T-helper 22 cell (primary cell): ENCODE results near the gene PROSER3.

Source experiments
- DNase-seq: peaks from one replicate; pipeline ENCODE4 v3.0.0-alpha.2; 2020; ENCODE audit warnings: low read depth

The PROSER3 gene

DNA sequence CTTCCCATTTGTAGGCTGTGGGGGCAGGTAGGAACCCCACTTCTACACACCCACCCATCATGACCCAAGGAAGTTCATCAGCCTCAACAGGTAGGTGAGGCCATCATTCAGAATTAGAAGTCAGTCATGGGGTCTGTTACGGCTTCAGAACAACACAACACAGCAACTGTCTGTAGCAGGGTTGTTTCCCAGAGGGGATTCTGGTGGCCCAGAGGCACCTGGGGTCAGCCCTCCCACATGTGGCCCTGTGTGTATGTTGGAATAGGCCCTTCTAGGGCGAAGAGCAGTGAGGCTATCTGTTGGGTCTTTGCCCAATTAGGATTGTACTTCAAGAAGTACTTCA is 19.1 kb upstream of the PROSER3 start:
- no peak for DNase-seq

DNA sequence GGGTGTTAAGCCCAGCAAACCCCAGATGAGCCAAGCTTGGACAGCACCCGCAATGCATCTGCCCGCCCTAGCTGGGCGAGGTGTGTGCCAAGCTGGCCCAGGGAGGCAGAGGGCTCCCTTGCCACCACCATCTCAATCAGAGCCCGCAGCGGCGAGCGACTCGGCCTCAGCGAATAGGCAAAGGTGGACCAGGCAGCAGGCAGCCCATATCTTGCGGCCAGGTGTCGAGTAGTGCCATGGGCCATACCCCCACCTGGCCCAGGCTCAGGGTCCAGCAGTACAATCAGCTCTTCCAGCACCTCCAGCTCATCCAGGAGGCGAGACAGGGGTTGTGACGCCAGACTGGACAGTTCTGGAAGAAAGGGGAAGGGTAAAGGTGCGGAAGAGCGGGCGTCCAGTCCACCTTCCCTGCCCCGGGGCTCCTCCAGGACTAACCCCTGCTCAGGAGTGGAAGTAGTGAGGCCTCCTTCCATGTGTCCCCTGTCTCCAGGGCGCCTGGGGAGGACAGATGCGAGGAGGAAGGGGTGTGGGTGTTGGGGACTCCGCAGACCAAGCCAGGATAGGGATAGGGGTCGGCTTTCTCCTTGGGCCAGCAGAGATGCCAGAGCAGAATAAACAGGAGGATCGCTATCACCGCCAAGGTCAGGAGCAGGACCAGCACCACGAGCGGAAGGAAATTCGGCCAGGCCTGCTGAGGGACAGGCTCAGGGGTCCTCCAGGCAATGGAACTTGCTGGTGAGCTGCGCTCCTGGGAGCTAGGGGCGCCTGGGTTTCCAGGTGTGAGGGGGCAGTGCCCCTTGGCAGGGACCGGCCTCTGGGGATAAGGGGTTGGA is 18.5 kb upstream of the PROSER3 start:
- DNase-seq: no peak

DNA sequence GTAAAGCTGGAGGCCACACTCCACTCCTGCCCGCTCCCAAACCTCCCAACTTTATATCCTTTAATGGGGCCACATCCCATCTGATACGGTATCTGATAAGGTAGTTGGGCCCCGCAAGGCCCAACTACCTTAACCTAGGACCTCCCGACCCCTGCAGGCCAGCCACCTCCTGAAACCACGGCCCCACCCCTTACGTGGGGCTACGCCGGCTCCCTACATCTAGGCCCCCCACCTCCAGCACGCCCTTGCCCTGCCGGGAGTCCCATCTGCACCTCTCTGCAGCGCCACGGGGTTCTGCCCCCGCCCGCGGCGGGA is 17.9 kb upstream of the PROSER3 start:
- no peak for DNase-seq

DNA sequence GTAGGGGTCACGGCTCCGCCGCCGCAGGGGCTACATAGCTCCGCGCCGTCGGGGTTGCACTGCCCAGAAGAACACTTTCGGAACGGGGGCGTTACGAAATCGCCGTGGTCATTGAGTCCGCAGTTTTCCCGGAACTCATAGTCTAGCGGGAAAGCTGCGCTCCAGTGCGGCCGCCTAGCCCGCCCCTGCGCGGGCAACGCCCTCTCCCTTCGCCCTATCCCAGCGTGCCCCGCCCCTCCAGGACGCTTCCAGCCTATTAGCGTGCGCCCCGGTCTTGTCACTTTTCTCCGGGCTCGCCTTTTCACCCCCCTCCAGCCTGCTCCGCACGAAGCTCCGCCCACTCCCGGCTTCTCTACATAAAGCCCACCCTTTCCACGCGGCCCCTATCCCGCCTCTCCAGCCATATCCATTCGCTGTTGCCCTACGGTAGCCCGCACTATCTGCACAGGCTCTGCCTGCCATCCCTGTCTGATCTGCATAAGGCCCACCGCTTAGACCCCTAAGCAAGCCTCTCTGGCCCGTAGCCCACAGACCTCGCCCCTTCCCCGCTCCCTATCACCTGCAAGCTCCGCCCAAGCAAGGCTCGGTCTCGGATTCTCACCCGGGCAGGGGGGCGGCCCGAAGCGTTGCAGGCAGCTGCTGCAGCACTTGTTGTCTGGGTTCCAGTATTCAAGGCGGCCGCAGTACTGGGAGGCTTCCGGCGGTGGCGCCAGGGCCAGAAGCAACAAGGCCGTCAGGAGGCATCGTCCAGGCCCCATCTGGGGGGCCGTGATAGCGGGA is 17.4 kb upstream of the PROSER3 start:
- DNase-seq: peak; percentile 93

DNA sequence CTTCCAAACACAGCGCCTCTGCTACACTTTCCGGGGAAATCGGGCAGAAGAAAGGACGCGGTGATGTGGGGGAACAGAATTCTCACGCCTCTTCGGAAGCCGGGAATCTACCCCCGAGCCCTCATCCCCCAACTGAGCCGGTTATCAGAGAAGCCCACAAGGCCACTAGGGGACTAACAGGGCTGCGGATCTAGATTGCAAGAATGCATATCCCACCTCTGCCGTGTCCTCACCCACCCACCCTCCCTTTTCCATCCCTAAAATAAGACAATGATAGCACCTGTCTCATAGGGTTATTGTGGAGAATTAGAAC is 16.8 kb upstream of the PROSER3 start:
- DNase-seq: no peak

DNA sequence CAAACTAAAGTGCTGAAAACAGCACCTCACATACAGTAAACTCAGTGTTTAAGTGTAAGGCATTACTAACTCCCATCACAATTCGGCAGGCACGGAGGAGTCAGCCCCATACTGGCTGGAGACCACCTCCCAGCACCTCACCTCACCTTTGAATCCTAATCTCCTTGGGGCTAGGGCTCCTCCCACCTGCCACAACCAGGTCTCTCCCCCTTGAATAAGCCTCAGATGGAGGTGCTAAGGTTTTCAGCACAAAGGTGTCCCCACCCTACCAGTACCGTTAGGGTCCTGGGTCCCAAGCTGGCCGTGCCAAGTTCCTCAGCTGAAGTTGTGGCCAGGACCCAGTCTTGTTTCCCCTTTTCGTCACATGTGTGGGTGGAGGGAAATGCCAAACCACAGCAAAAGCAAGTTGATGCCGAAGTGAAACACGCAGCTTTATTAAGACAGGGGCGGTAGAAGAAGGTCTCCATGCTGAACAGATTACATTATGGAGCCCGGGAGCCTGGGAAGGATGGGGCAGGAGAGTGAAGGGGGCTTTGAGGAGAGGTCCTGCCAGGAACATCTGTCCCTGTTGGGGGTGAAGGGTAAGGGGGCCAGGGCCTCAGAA is 15.8 kb upstream of the PROSER3 start, which contains the start of gene IGFLR1:
TSS of gene IGFLR1 (minus strand) at position 332 of the 604 bp plus-strand sequence. CDS start 1,272 bp downstream, outside the sequence.
- DNase-seq: peak; percentile 46

DNA sequence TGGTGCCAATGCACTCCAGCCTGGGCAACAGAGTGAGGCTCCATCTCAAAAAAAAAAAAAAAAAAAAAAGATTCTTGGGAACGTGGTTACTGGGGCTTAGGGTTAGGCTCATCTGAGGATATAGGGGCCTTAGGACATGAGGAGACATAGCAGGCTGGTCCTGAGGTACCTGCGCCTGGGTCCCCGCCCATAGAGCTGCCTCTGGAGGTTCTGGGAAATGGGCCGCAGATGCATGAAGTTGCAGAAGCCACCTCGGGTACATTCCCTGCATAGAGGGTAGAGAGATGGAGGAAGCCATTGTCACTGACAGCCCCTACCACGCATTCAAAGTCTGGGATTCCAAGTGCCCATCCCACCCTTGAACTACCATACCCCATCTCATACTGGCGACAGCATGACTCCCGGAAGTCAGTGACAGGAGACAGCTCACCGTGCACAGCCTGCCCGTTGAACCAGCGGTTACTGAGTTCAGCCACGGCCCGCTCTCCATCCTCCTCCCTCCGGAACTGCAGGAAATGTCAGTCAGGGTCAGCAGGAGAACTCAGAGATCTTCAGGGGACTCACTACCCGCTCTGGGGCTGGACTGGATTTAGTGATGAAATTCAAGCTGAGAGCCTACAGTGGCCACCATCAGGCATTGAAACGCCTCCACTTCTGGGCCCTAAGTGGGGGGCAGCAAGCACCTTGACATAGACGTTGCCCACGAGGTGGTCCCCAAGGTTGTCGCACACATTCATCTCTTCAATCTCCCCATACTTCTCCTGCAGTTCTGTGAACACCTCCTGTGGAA is 14.1 kb upstream of the PROSER3 start:
- DNase-seq: no peak

DNA sequence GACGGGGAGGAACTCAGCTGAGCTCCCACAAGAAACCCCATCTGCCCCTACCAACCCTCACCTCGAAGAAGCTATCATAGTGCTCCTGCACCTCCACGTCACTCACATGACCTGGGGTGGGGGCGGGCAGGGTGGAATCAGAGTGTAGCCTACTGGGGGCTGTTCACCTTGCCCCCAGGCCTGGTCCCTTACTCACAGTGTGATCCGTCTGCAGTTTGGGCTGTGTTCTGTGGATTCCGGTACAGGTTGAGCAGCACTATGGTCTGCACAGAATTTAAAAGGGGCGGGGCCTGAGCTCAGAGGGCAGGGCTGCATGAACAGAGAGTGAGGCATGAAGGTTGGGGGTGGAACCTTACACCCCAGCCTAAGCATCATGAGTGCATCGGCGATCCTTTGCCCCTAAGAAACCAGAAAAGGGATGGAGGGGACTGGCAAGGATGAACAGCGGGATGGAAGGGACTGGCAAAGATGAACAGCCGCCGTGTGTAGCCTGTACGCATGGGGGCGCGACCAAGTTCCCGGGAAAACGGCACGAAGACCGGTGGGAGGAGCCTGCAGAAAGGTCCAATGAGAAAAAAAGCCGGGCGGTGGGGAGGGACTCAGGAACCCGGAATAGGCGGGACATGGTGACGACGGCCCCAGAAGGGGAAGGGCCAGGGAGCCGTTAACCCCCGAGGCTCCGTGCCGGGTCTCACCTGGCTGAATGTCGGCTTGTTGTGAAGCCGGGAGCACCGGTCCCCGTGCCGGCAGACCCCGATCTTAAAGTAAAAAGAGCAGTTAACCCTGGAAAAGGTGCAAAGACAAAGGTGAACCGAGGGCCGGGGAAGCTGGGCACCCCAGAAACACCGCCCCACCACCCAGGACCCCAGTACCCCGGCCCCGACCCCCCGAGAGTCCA is 13.3 kb upstream of the PROSER3 start:
- peak; percentile 90 for DNase-seq

DNA sequence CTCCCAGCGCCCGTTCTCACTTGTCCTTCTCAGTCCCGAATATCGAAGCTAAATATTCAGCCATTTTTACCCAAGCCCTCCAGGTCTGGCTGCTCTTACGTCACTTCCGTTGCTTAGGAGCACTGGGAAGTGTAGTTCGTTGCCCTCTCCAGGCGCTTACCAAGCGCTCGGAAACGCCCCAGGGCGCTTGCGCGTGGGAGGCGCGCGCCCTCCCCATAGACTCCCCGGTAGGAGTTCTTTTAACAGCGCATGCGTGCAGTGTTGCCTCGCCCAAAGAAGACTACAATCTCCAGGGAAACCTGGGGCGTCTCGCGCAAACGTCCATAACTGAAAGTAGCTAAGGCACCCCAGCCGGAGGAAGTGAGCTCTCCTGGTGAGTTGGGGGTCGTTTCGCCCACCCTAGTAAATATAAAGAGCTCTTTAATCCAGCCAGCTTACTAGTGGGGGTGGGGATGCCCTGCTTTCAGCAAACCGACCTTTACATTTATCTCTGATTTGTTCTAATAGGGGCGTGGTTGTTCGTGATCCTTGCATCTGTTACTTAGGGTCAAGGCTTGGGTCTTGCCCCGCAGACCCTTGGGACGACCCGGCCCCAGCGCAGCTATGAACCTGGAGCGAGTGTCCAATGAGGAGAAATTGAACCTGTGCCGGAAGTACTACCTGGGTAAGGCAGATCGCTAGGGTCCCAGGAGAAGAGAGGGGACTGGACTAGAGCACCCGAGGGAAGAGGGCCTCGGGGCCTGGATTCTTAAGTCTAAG is 12.5 kb upstream of the PROSER3 start, which contains the start of the genes PSENEN and U2AF1L4:
TSS of gene PSENEN (plus strand) at position 324 of the 759 bp plus-strand sequence. CDS start at position 604, 280 bp downstream.
TSS of gene U2AF1L4 (minus strand) at position 91 of the 759 bp plus-strand sequence. CDS start at position 64, 27 bp downstream.
- peak; percentile 98 for DNase-seq

DNA sequence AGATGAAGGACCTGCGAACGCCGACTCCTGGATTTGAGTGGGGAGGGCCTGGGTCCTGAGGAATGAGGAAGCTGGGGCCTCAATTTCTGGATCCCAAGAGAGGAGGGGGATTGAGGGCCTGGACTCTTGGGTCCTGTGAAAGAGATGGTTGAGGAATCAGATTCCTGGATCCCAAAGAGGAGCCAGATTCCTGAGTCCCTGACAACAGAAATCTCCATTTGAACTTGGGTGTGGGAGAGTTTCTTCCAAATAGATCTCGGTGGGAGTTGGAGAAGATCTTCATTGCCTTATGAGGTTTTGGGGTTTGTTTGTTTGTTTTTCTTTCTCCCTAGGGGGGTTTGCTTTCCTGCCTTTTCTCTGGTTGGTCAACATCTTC is 11.9 kb upstream of the PROSER3 start:
- DNase-seq: no peak

DNA sequence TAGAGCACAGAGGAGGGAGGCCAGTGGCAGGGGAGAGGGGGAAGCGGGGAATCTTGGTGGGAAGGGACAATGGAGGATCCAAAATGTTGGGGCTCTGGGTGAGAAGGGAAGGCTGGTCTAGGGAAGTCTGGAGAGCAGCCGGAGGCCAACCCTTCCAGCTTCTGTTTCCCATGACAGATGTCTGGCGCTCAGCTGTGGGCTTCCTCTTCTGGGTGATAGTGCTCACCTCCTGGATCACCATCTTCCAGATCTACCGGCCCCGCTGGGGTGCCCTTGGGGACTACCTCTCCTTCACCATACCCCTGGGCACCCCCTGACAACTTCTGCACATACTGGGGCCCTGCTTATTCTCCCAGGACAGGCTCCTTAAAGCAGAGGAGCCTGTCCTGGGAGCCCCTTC is 11.4 kb upstream of the PROSER3 start:
- no peak for DNase-seq

DNA sequence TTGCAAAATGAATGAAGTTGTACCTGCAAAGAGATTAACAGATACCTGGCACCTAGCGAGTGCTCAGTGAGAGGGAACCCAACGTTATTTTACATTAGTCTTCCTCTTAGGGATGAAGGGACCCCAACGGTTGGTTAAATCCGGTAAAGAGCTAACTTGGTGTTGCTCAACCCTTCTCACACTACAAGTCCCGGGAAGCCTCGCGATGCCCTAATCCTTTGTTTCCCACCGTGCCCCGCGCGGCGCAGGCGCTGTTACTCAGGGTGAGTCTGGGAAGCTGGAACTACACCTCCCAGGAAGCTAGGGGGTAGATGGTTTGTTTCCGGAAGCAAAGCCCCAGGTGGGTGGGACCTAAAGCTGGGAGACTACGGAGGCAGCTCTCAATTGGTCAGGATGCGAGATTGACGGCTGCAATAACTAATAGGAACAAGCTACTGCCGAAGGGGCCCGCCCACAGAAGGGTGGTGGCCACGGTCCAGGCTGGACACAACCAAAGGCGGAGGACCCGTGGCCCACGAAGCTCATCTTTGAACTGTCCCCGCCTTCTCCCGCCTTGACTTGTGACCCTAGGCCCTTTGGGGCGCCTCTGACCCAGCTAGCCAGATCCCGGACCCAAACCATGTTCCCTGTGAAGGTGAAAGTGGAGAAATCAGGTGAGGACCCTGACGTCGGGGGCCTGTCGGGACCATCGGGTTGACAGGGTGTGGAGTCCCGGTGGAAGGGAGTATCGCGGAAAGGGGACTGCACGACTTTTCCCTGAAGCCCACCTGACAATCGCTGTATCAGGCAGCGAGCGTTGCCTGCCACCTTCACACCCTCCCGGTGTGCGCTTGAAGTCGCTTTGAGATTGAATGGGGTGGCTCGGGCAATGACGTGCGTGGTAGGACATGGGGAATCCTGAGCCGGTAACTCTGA is 9.6 kb upstream of the PROSER3 start, which contains the start of gene LIN37:
TSS of gene LIN37 (plus strand) at position 471 of the 915 bp plus-strand sequence. CDS start at position 620, 149 bp downstream.
- DNase-seq: peak; percentile 98

DNA sequence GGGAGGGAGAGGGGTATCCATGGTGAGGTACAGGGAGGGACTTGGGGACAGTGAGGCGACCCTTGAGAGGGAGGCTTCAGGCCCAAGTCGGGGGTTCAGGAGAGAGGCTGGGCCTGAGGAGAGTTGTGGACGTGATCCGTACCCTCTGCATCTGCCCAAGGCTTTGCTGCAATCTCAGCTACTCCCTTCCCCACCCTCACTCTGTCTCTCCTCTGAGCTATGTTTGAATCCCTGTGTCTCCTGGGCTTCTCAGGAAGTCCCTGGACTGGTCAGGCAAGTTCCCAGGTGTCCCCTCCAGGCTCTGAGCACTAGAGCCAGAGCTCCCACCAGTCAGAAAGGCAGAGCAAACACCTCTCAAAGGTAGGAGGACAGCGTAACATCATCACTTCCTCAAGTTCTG is 7.8 kb upstream of the PROSER3 start:
- DNase-seq: no peak

DNA sequence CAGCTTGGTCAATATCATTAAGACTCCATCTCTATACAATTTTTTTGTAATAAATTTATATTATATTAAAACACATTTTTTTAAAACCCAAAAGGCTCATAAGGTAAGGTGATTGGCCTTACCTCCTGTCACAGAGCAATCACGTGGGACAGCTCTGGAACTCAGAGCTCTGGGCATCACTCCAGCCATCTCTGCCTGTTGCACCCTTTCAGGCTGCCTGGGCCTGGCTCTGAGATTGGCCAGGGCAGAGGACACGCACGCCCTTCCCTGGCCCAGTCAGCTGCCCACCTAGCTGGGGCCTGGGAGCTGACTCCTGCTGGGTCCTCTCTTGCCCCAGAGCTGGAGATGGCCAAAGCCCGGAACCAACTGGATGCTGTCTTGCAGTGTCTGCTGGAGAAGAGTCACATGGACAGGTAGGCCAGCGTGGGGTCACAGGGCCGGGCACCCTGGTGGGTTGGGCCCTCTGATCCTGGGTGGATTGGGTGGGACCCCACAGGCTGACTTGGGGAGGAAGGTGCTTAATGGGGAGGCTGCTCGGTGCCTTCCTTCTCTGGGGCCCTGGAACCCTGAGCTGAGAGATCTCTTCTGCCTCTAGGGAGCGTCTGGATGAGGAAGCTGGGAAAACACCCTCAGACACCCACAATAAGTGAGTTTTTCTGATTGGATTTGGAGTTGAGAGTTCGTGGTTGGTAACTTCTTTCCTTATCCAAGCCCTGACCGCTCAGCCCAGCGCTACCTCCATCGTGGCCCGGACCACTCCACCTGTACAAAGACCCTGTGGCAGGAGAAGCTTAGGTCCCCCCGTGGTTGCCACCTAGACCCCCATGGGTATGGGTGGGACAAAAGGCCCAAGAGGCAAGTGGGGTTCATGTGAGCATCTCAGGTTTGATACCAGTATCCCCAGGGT is 5.9 kb upstream of the PROSER3 start:
- no peak for DNase-seq

DNA sequence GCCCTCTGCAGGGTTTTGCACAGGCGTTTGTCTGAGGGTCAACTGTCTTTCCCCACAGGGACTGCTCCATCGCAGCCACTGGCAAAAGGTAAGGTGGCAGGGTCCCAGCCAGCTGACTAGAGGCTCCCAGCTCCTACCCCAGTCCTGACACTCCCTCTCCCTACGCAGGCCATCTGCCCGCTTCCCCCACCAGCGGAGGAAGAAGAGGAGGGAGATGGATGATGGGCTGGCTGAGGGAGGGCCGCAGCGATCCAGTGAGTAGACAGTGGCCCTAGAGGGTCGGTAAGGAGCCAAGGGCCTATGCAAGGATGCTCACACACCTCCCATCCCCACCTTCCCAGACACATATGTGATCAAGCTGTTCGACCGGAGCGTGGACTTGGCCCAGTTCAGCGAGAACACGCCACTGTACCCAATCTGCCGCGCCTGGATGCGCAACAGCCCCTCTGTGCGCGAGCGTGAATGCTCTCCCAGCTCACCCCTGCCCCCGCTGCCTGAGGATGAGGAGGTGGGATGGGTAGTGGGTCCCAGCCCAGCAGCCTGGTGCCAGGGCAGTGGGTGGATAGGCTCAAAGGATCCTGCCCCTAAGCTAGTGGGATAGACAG is 5.1 kb upstream of the PROSER3 start:
- DNase-seq: no peak

DNA sequence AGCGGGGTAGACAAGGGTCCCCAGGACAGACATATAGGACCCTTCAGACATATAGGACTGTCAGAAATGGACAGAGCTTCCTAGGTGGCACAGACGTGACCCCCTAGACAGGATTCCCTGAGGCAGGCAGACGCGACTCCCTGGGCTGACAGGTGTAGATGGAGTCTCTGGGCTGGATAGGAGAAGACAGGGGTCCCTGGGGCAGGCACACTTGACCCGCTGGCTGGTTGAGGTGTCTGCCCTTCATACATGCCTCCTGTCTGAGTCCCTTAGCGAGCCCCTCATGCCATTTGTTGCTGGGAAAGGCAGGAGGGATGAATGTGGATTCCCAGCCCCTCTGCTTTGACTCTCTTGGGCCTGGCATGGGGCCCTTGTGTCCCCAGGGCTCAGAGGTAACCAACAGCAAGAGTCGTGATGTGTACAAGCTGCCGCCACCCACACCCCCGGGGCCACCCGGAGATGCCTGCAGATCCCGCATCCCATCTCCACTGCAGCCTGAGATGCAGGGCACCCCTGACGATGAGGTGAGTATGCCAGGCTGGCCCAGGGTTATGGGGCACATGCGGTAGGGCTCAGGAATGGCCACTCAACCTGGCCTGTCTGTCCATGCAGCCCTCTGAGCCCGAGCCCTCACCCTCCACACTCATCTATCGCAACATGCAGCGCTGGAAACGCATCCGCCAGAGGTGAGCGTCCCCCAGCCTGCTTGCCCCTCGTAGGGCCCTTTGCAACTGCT is 4.2 kb upstream of the PROSER3 start:
- DNase-seq: no peak
